ENCODE measurements around the gene ZNF423.
"Not testable (repeated sequence)": the region's sequence is repeated elsewhere in the genome, so short reads cannot be mapped to it uniquely, and the experiment has no call there.

The ZNF423 gene

DNA sequence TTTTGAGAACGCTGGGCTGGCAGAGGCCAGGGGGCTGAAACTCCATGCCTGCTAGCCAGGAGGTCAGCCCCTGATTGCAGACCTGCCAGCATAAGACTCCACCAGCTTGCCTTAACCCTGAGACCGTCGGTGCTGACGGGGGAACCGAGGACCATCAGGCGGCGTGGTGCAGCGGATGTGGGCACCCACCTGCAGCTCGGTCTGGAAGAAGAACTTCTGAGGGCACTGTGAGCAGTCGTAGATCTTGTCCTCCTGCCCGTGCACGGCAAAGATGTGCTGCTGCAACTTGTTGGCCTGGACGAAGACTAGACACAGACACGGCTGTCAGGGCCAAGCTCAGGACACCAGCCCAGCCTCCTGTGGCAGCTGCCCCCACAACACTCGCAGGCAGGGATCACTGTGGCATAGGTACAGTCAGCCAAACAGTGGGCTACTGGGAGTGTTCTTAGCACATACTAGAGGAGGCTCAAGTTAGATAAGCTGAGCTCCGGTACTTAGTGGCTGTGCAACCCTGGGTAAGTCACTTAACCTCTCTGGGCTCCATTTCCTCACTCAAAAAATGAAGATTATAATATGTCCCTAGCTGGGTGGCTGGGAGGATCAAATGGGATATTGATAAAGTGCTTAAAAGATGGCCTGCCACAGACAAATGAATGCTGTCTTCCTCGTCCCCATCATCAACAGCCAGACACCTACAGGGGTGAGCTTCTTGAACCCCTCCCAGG lies 332.3 kb downstream of the ZNF423 start:
- DNase-seq = no peak

DNA sequence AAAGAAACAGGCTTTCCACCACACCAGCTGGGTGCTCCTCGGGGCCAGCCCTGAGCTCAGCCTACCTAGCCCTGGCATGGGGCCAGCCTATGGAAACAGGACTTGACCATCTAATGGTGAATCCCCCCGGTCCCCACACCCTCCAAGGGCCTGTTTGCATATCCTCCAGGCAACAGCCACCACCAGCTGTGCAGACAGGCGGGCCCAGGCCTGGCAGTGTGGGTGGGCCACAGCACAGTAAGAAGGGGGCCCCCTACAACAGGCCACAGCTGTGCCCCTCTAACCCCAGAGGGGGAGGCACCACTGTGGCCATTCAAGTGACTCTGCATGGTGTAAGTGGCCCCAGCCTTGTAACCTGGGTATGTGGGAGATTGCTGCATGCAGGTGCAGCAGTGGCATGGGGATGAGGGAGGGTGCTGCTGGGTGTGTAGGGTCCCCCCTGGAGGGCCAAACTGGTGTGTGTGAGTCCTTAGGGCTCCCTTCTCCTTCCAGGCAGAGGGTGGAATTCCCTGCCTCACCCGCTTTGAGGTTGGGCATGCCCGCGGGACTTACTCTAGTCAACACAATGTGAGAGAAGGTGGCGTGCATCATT lies 334.1 kb downstream of the ZNF423 start:
- DNase-seq = no peak

DNA sequence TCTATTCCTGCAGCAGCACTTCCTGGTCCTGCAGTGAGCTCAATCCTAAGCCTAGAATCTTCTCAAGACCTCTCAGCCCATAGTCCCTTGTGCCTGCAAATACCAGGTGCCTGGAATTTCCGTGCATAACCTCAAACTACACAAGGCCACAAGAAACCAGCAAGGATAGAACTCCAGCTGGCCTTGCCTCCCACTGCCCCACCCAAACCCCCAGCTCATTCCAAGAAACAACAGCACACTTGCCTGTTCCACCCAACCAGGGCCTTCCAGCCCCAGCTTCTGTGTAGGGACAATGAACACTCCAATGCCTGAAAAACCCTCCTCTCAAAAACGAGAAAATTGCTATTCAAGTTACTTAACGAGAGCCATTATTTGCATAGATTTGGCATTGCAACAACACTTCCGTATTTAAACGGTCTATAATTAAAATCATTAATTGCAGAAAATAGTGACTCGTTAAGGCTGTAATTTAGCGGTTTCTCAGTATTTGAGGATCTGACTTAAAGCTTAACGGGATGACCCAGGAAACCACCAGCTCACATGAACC lies 335.3 kb downstream of the ZNF423 start:
- DNase-seq = no peak

DNA sequence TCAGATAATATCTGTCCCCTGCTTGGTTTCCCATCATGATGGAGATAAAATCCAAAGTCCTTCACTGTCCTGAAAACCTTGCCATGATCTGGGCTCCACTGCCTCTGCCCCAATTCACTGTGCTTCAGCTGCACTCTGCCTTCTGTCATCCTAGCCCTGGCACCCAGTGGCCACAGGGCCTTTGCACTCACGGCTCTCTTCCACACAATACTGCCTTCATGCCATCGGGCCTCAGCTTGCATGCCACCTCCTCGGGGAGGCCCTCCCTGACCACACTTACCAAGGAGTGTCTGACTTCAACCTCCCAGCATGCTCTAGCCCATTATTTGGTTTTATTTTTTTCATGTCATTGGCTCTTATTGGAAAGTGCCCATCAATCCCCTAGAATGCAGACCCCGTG lies 336.2 kb downstream of the ZNF423 start:
- no peak for DNase-seq

DNA sequence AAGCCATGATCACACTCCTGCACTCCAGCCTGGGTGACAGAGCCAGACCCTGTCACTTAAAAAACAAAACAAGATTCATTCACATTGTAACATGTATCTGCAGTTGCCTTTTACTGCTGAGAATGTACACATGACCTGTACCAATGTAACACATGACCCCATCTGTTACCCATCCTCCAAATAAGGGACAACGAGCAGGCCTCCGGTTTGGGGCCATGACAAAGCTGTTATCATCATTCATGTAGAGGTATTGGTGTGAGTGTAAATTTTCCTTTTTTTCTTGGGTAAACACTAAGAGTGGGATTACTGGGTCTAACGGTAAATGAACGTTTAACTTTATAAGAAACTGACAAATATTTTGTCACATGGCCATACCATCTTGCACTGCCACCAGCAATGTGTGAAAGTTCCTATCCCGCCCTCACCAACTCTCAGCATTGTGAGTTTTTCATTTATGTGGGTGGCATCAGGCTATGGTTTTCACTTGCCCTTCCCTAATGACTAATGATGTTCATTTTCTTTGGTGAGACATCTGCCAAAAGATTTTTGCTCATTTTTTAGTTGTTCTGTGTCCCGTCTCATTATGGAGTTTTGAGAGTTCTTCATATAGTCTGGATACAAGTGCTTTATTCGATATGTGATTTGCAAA lies 336.8 kb downstream of the ZNF423 start:
- DNase-seq = no peak

DNA sequence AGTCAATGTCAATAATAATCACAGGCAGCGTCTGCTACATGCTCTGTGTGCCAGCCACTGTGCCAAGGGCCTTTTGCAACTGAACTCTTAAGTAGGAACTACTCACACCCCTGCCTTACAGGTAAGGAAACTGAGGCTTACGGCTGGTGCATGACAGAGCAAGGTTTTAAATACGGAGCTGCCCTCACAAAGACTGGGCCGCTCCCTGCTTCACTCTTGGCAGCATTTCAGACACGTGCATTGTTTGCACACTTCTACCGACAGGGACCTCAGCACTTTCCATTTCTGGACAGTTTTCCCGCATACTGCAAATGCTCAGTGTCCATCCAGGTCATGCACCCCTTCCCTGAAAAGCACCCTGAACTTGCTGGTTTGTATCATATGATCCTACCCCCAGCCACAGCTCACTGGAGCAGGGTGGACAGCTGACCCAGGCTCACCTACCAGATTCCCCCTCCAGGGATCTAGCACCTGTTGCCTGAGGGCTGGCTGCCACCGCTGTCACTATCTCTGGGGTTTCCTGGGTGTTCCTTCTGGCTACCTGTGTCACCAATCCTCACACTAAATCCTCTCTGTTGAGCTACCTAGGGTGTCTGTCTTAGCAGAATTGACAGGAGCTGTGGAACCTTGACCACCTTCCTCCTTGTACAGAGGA lies 339.4 kb downstream of the ZNF423 start:
- DNase-seq = no peak

DNA sequence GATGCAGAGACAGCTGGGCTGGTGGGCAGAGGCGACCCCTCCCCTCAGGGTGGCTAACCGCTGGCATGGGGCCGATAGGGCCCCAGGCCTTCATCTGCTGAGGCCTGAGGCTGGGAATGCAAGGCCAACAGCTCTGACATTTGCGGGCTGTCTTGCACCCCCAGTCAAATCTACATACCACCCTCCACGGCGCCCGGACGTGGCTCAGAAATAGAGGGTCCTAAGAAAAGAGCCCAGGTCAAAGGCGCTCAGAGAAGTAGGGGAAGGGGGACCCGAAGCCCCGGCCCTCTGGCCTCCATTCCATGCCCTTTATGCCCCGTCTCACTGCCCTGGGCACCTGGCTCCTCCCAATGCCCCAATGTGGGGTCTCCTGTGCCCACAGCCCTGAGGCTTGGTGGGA lies 340.1 kb downstream of the ZNF423 start:
- DNase-seq = no peak

DNA sequence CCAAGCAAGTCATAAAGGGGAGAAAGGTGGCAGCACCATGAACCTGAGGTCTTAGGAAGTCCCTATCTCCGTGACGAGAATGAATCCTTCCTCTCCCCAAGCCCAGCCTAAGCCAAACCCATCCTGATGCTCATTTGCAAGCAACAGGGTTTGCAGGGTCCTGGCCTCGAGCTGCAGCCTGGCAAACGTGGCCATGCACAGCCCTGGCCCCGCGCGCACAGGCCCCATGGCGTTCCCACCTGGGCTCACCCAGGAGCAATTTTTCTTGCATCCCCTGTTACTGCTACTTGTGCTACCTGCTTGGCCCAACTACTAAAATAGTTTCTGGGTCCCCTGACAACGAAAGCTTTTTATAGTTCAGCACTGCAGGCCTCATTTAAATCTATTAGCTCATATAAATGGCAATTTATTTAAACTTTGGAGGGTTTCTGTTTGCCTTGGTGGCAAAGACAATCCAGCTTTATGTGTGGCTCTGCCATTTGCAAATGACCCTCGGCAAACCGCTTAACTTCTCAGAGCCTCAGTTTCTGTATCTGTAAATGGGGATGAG lies 340.8 kb downstream of the ZNF423 start:
- no peak for DNase-seq

DNA sequence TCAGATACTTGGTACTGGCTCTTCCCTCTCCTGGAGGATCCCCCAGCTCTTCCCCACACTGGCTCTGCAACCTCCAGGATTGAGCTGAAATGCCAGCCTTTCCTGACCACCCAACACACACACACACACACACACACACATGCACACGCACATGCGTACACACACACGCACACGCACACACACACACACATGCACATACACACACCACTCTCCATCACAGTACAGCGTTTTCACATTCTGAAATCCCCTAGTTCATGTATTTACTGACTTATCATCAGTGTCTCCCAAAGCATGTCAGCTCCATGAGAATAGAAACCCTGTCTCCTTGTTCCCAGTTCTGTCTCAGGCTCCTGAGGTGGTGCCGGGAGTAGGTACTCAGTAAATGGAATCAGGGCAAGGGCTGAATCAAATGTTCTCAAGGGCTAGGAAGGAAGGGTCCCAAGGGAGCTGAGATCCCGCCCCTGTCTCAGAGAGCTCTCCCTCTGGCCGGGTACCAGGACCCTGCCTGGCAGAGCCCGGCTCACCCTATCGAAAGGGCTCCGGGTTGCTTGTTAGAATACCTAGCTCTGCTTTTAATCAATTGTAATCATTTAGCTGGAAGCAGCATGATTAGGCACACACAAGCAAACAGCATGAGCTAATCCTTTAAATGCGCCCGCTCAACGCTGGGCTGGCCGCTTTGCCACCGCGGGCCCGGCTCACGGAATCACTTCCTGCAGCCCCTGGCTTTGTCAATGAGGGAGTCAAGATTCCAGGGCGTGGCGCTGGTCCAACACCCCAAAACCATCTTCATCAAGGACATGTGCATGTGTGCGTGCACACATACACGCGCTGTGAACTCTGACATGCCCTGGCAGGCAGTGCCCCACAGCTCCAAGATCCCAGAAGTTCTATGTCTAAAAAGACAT lies 341.6 kb downstream of the ZNF423 start:
- no peak for DNase-seq

DNA sequence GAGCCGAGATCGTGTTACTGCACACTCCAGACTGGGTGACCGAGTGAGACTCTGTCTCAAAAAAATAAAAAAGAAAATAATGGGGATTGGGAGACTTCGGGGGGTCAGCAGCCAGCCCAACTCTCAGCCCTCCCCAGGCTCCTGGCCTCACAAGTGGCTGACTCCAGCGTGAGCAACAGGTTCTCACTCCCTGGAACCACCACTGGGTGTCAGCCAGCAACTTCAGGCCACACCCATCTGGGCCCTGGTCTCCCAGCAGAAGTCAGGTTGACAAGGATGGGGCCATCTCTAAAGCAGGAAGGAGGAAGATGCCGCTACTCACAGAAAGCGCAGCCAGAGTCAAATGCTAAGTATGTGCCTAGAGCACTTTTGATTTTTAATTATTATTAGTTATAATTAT lies 342.9 kb downstream of the ZNF423 start:
- peak; percentile 40 for DNase-seq

DNA sequence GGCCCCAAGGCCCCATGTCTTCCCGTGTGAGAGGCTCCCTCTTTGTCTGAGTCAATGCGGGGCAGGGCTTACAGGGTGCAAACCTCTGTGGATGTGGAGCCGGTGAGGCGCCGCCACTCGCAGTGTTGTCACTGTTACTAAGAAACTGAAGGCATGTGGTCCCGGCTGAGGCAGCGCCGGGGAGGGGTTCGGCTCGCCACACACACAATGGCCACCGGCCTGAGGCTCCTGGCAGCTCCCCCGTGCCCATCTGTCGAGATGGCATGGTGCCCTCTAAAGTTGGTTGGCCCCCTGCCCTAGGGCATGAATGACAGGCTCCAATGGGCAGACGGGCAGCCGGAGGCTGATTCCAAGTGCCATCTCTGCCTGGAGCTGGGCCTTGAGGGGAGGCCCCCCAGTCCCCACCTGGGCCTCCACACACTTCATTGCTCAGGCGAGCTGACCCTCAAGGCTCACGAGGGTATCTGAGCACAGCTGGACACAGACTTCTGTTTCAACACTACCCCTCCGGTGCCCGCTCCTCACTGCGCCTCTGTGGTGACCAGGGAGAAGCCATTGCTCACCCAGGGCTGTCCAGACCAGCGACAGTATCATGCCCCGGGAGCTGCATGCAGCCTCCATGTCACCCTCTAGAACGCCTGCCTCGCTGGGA lies 345.1 kb downstream of the ZNF423 start:
- no peak for DNase-seq

DNA sequence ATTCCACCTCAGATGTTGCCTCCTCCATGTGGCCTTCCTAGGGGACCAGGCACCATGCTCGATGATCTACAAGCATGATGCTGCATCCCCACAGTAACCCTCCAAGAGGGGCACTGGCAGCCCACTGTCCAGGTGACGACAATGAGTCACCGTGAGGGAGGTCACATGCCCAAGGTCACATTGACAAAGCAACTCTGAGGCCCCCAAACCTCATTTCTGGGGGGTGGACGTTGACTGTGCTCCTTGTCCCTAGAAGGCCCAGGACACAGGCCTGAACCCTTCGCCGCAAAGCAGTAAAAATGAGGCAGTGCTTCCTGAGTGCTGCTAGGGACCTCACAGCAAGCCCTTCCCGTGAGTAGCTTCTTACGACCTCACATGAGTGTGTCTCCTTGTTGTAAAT lies 345.8 kb downstream of the ZNF423 start:
- no peak for DNase-seq

DNA sequence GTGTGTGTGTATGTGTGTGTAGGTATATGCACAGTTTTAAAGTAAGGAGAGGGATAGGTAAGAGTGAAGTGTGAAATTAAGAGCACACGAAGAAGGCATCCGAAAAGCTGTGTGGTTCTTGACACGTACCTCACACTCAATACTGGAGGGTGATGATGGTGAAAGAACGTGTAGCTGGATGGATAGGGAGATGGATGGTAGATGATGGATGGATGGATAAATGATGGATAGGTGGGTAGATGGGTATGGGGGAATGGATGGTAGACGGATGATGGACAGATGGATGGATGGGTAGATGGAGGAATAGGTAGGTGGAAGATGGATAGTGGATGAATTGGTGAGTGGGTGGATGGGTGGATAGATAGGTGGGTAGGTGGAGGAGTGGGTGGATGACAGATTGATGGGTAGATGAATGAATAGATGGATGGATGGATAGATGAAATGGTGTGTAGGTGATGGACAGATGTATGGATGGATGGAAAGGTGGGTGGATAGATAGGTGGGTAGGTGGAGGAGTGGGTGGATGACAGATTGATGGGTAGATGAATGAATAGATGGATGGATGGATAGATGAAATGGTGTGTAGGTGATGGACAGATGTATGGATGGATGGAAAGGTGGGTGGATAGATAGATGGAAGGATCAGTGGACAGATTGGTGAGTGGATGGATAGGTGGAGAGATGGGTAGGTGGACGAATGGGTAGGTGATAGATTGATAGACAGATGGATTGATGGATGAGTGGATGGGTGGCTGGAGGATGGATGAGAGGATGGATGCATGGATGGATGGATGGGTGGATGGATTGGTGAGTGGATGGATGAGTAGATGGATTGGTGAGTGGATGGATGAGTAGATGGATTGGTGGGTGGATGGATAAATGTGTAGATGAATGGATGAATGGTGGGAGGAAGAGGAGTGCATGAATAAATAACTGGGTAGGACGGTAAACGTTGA lies 349.6 kb downstream of the ZNF423 start:
- DNase-seq = not testable (repeated sequence)

DNA sequence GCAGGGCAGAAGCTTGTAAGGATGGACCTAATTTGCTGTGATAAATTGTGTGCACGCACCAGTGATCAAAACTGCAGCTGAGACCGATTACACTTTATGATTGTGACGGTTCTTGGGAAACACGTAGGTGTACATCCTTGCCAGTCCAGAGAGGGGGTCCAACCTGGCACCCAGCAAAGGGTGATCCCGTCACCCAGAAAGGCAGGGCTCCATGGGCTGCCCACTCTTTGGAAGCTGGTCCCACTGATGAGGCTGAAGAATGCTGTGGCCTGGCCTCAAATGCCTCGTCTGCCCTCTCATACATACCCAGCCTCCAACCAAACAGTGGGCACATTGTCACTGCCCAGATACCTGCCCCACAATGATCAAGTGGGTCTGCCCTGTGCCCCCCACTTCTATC lies 350.4 kb downstream of the ZNF423 start:
- no peak for DNase-seq

DNA sequence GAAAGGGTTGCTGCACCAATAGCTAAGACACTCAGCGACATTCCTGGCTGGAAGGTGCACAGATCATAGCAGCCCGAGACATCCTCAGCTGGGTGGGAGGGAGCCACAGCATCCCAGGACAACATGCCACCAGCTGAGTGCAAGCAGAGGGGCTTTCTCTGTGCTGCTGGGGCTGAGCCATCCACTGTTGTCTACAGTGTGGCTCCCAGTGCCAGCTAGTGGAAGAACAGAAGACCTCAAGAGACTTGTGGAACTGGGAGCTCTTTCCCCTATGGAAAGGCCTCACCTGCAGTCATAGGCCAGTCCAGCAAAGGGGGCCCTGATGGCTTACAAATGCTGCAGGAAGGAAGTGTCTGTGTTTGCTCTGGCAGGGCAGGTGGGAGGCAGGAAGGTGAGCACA lies 351.3 kb downstream of the ZNF423 start:
- no peak for DNase-seq

DNA sequence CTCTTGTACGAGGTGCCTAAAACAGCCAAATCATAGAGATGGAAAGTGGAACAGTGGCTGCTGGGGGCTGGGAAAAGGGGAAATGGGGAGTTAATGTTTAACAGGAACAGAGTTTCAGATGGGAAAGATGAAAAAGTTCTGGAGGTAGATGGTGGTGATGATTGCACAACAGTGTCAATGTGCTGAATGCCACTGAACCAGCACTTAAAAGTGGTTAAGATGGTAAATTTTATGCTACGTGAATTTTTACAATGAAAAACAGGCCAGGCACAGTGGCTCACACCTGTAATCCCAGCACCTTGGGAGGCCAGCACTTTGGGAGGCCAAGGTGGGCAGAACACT lies 351.9 kb downstream of the ZNF423 start:
- DNase-seq = no peak

DNA sequence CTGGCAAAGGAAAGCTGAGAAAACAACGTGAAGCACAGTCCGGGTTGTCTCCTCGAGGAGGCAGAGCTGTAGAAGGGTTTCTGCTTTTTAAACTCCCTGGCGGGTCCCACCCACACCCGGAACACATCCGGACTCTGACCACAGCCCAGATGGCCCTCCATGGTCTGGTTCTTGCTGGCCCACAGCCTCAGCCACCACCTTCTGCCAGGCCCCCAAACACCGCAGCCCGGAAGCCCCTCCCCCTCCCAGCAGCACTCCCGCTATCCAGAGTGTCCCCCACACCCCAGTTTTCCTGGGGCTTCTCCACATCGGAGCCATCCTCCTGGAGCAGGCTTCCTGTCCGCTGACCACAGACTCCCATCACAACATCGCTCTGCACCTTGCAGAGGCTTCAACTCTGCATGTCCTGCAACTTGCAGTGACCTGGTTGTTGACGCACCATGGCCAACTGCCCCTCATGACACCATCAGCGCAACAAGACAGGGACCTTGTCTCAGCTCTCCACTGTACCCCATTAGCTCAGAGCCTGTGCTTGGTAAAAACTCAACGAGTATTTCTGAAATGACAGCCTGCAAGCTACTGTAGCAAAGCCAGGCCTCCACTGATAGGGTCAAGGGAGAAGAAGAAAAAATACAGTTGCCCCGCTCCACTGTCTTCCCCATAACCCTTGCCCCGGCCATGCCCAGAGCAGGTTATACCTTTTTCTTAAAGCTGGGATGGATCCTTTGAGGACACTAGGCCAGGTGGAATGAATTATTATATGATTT lies 352.5 kb downstream of the ZNF423 start:
- DNase-seq = peak; percentile 51

DNA sequence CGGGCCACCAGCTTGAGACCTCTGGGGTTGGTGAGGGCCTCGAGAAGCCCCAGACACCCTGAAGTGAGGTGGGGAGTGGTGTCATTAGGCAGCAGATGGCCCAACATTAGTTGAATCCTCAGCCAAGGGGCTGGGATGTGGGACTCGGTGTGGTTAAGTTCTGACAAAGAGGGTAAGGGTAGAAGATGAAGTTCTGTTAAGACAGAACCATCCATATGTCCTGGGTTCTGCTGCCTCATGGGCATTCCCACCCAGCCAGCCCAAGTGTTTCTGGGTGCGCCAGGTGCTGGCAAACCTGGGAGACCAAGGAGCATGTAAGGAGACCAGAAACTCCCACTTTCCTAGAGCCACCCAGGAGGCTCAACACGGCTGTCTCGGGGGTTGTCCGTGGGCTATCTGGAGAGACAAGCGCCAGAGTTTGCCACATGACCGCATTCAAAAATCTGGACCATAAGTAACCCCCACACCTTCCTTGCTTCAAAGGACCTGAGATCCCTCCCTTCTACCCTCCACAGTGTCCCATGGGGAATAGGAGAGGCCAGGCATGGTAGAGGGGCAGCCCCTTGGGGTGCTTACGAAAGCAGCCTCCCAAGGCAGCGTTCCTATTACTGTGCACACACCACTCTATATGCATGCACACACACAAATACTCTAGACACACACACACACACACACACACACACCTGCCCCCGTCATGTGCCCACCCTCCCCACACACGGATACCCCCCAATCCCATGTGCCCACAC lies 353.6 kb downstream of the ZNF423 start:
- DNase-seq = no peak
